ENCODE data around the gene SLPI. TPM values are rescaled to one million over a fixed set of nuclear protein-coding genes. Genes with fewer than 3 reads are reported as not detected.

SLPI gene
- total and polyA plus RNA-seq, 2 of the 13 experiments (the other 11 are each of a cell fraction or from before 2014, with no cell fraction given), result 0.13 TPM; not detected in 1

GRCh38 chr20:45251884-45252560 is 2.3 kb downstream of the SLPI start (continued):
- TF ChIP-seq PRDM10 (CRISPR knock-in tag; IDR thresholded peaks at IDR 0.05; ENCODE audit: low read depth) (no peak), ATF6 (CRISPR knock-in tag; conservative IDR thresholded peaks at IDR 0.05) (no peak), SMYD3 (CRISPR knock-in tag; IDR thresholded peaks at IDR 0.05) (no peak), ZNF414 (CRISPR knock-in tag; IDR thresholded peaks at IDR 0.05) (no peak), ZC3H13 (CRISPR knock-in tag; IDR thresholded peaks at IDR 0.05) (no peak), ZSCAN31 (CRISPR knock-in tag; IDR thresholded peaks at IDR 0.05; ENCODE audit: low read depth) (no peak), MAZ (IDR thresholded peaks at IDR 0.05; ENCODE audit: borderline replicate concordance, low read depth, low read length) (no peak), MAZ (CRISPR knock-in tag; IDR thresholded peaks at IDR 0.05; ENCODE audit: low read depth) (no peak), MYNN (CRISPR knock-in tag; IDR thresholded peaks at IDR 0.05; ENCODE audit: low read depth) (no peak)
